GM23338 (cell line): ENCODE measurements around the gene MICAL3. TPM values are rescaled to one million over a fixed set of nuclear protein-coding genes. Genes with fewer than 3 reads are reported as not detected.

Source experiments
- ATAC-seq: fragments of 200-7000 bp; cut with Tn5 transposase; 3 replicates; pipeline ENCODE4 v1.9.1; 2020
- DNase-seq: peaks from one replicate; pipeline ENCODE4 v3.0.0-alpha.2; 2015; ENCODE audit warnings: low spot score
- H2AFZ ChIP-seq: fragments of 200-600 bp; sonication (generic); 2 replicates; pipeline ENCODE4 v1.8.0; 2016; ENCODE audit warnings: antibody characterized with exemption, mild to moderate bottlenecking, moderate library complexity
- H3F3A ChIP-seq: fragments of 200-600 bp; sonication (generic); replicated peaks from 2 replicates; pipeline ENCODE4 v1.8.0; 2017; ENCODE audit warnings: antibody characterized with exemption, mixed run types, low read depth
- H3K27ac ChIP-seq: fragments of 200-600 bp; sonication (generic); 2 replicates; pipeline ENCODE4 v1.6.1; 2016; ENCODE audit warnings: low read depth
- H3K27me3 ChIP-seq: fragments of 200-600 bp; sonication (generic); 2 replicates; pipeline ENCODE4 v1.8.0; 2016; ENCODE audit warnings: mild to moderate bottlenecking, mixed run types, moderate library complexity; ENCODE audit not compliant: insufficient read depth
- H3K36me3 ChIP-seq: fragments of 200-600 bp; sonication (generic); 2 replicates; pipeline ENCODE4 v1.8.0; 2016; ENCODE audit warnings: mild to moderate bottlenecking; ENCODE audit not compliant: insufficient read depth
- H3K4me1 ChIP-seq: fragments of 200-600 bp; sonication (generic); 2 replicates; pipeline ENCODE4 v1.8.0; 2016; ENCODE audit warnings: mild to moderate bottlenecking, moderate library complexity; ENCODE audit not compliant: insufficient read depth
- H3K4me2 ChIP-seq: fragments of 200-600 bp; sonication (generic); 2 replicates; pipeline ENCODE4 v1.7.1; 2017; ENCODE audit warnings: mixed run types
- H3K4me3 ChIP-seq: fragments of 200-600 bp; sonication (generic); 2 replicates; pipeline ENCODE4 v1.6.1; 2016; ENCODE audit warnings: mixed run types
- H3K79me2 ChIP-seq: fragments of 200-600 bp; sonication (generic); replicated peaks from 2 replicates; pipeline ENCODE4 v1.8.0; 2017; ENCODE audit warnings: mild to moderate bottlenecking; ENCODE audit not compliant: insufficient read depth
- H3K9me2 ChIP-seq: fragments of 200-600 bp; sonication (generic); 2 replicates; pipeline ENCODE4 v1.8.0; 2017; ENCODE audit not compliant: insufficient read depth
- H4K20me1 ChIP-seq: fragments of 200-600 bp; sonication (generic); replicated peaks from 2 replicates; pipeline ENCODE4 v1.8.0; 2017; ENCODE audit warnings: mild to moderate bottlenecking; ENCODE audit not compliant: insufficient read depth
- H3K27ac Mint-ChIP-seq: 2 replicates; pipeline ENCODE4 v1.8.0; 2020; ENCODE audit warnings: inconsistent platforms, mild to moderate bottlenecking, moderate library complexity, mixed read lengths
- H3K27me3 Mint-ChIP-seq: 3 replicates; pipeline ENCODE4 v1.8.0; 2022; ENCODE audit warnings: low read depth, mild to moderate bottlenecking, moderate library complexity, mixed read lengths, inconsistent platforms; ENCODE audit not compliant: insufficient read depth, poor library complexity
- H3K36me3 Mint-ChIP-seq: 3 replicates; pipeline ENCODE4 v1.8.0; 2021; ENCODE audit warnings: low read depth, mild to moderate bottlenecking, inconsistent platforms, moderate library complexity, mixed read lengths
- H3K4me1 Mint-ChIP-seq: 3 replicates; pipeline ENCODE4 v1.8.0; 2020; ENCODE audit warnings: mild to moderate bottlenecking, inconsistent platforms, mixed read lengths
- H3K4me3 Mint-ChIP-seq: 3 replicates; pipeline ENCODE4 v1.8.0; 2021; ENCODE audit warnings: moderate library complexity, mild to moderate bottlenecking, inconsistent platforms, mixed read lengths
- H3K9me3 Mint-ChIP-seq: 3 replicates; pipeline ENCODE4 v1.8.0; 2020; ENCODE audit warnings: moderate library complexity, mild to moderate bottlenecking, inconsistent platforms, mixed read lengths
- CREB1 ChIP-seq: fragments of 250-450 bp; sonication (Bioruptor Pico); IDR thresholded peaks from 2 replicates; pipeline ENCODE4 v1.5.0; 2020; ENCODE audit warnings: low read depth, mild to moderate bottlenecking, moderate library complexity
- ETS1 ChIP-seq: IDR thresholded peaks from 2 replicates; pipeline ENCODE4 v1.6.1; 2016; ENCODE audit warnings: antibody characterized with exemption
- EZH2 ChIP-seq: fragments of 200-600 bp; sonication (generic); IDR thresholded peaks from one replicate; pipeline ENCODE4 v1.8.0; 2017; ENCODE audit warnings: antibody characterized with exemption, mild to moderate bottlenecking, low read depth; ENCODE audit not compliant: unreplicated experiment
- EZH2phosphoT487 ChIP-seq: fragments of 200-600 bp; sonication (generic); IDR thresholded peaks from one replicate; pipeline ENCODE4 v1.8.1; 2018; ENCODE audit warnings: antibody characterized with exemption; ENCODE audit not compliant: unreplicated experiment
- JUNB ChIP-seq: IDR thresholded peaks from one replicate; pipeline ENCODE4 v1.6.1; 2016; ENCODE audit warnings: antibody characterized with exemption; ENCODE audit not compliant: unreplicated experiment
- NANOG ChIP-seq: IDR thresholded peaks from 2 replicates; pipeline ENCODE4 v1.6.1; 2016; ENCODE audit warnings: antibody characterized with exemption, borderline replicate concordance
- POLR2AphosphoS5 ChIP-seq: IDR thresholded peaks from 2 replicates; pipeline ENCODE4 v1.6.1; 2016; ENCODE audit warnings: antibody characterized with exemption, low read depth
- REST ChIP-seq: IDR thresholded peaks from one replicate; pipeline ENCODE4 v1.6.1; 2018; ENCODE audit warnings: antibody characterized with exemption; ENCODE audit not compliant: unreplicated experiment
- STAT1 ChIP-seq: IDR thresholded peaks from one replicate; pipeline ENCODE4 v1.6.1; 2016; ENCODE audit warnings: antibody characterized with exemption; ENCODE audit not compliant: unreplicated experiment
- ZNF114 ChIP-seq: fragments of 250-450 bp; sonication (Bioruptor Pico); IDR thresholded peaks from 2 replicates; pipeline ENCODE4 v1.5.0; 2020; ENCODE audit warnings: mild to moderate bottlenecking, moderate library complexity
- ZNF331 ChIP-seq: fragments of 250-450 bp; sonication (Bioruptor Pico); IDR thresholded peaks from 2 replicates; pipeline ENCODE4 v1.5.0; 2020; ENCODE audit warnings: low read depth, mild to moderate bottlenecking, moderate library complexity
- polyA plus RNA-seq: library from polyadenylated mRNA; unstranded; fragments of >200 nt; fragmentation: Nextera tagmentation; extraction: Ambion mirVana; gene quantifications from 2 replicates; pipeline ENCODE4 v1.2.1, GENCODE V29; 2016
- total RNA-seq: library from RNA; depleted of rRNA; stranded (reverse); fragments of >200 nt; shearing (Covaris generic); gene quantifications from 2 replicates; pipeline ENCODE4 v1.2.3, GENCODE V29; 2014
- TF ChIP-seq, protein P1 (sequence below), 2 experiments: fragments of 200-600 bp in 1 of 2; sonication (generic) in 1 of 2; conservative IDR thresholded peaks; 2 replicates each; pipeline versions ENCODE4 v1.5.1 to v1.6.1; 2016 to 2017; ENCODE audit warnings: antibody characterized with exemption in 2 of 2, low read depth in 2 of 2, mild to moderate bottlenecking in 2 of 2, moderate library complexity in 1 of 2
- TF ChIP-seq, protein P2 (sequence below): fragments of 250-450 bp; sonication (Bioruptor Pico); IDR thresholded peaks from 2 replicates; pipeline ENCODE4 v1.5.0; 2020; ENCODE audit warnings: mild to moderate bottlenecking, moderate library complexity

The MICAL3 gene
- total and polyA plus RNA-seq, 2 experiments from 2014 or later = 10.1 to 33.9 TPM

GRCh38 chr22:17753401-17753989 lies 270.9 kb downstream of the MICAL3 start:
- Histone ChIP-seq H3K4me3 (no peak overlapping the region), H3F3A (peaks cover 7% of the 10 kb centered on the region; the same call in 1 of the 2 replicates), H2AFZ (no peak overlapping the region), H3K4me2 (no peak overlapping the region), H3K9me2 (no peaks in the 10 kb centered on the region), H3K79me2 (peaks cover 19% of the 10 kb centered on the region), H4K20me1 (no peaks in the 10 kb centered on the region), H3K27me3 (no peaks in the 10 kb centered on the region), H3K4me1 (no peaks in the 10 kb centered on the region), H3K36me3 (no peaks in the 10 kb centered on the region), H3K27ac (no peak overlapping the region)
- H3K27ac Mint-ChIP-seq = no peak overlapping the region
- no peaks in the 10 kb centered on the region for H3K4me1 Mint-ChIP-seq
- no peak for ATAC-seq
- H3K36me3 Mint-ChIP-seq = peaks cover 3% of the 10 kb centered on the region; the same call in 1 of the 3 replicates
- peaks cover 7% of the 10 kb centered on the region for H3K27me3 Mint-ChIP-seq
- H3K4me3 Mint-ChIP-seq = no peak overlapping the region
- TF ChIP-seq, protein P1, sequence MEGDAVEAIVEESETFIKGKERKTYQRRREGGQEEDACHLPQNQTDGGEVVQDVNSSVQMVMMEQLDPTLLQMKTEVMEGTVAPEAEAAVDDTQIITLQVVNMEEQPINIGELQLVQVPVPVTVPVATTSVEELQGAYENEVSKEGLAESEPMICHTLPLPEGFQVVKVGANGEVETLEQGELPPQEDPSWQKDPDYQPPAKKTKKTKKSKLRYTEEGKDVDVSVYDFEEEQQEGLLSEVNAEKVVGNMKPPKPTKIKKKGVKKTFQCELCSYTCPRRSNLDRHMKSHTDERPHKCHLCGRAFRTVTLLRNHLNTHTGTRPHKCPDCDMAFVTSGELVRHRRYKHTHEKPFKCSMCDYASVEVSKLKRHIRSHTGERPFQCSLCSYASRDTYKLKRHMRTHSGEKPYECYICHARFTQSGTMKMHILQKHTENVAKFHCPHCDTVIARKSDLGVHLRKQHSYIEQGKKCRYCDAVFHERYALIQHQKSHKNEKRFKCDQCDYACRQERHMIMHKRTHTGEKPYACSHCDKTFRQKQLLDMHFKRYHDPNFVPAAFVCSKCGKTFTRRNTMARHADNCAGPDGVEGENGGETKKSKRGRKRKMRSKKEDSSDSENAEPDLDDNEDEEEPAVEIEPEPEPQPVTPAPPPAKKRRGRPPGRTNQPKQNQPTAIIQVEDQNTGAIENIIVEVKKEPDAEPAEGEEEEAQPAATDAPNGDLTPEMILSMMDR (conservative IDR thresholded peaks at IDR 0.05; ENCODE audit: low read depth in 2 of 2) = no peak
- TF ChIP-seq ETS1 = no peak
- TF ChIP-seq NANOG = no peak
- TF ChIP-seq ZNF114 (CRISPR knock-in tag) = no peak
- TF ChIP-seq EZH2phosphoT487 = no peak
- no peak for TF ChIP-seq STAT1
- no peak for TF ChIP-seq ZNF331 (CRISPR knock-in tag)
- no peak for TF ChIP-seq EZH2
- no peak for TF ChIP-seq CREB1 (CRISPR knock-in tag)
- TF ChIP-seq JUNB = no peak
- TF ChIP-seq REST = no peak
- no peak for TF ChIP-seq POLR2AphosphoS5
- TF ChIP-seq, protein P2, sequence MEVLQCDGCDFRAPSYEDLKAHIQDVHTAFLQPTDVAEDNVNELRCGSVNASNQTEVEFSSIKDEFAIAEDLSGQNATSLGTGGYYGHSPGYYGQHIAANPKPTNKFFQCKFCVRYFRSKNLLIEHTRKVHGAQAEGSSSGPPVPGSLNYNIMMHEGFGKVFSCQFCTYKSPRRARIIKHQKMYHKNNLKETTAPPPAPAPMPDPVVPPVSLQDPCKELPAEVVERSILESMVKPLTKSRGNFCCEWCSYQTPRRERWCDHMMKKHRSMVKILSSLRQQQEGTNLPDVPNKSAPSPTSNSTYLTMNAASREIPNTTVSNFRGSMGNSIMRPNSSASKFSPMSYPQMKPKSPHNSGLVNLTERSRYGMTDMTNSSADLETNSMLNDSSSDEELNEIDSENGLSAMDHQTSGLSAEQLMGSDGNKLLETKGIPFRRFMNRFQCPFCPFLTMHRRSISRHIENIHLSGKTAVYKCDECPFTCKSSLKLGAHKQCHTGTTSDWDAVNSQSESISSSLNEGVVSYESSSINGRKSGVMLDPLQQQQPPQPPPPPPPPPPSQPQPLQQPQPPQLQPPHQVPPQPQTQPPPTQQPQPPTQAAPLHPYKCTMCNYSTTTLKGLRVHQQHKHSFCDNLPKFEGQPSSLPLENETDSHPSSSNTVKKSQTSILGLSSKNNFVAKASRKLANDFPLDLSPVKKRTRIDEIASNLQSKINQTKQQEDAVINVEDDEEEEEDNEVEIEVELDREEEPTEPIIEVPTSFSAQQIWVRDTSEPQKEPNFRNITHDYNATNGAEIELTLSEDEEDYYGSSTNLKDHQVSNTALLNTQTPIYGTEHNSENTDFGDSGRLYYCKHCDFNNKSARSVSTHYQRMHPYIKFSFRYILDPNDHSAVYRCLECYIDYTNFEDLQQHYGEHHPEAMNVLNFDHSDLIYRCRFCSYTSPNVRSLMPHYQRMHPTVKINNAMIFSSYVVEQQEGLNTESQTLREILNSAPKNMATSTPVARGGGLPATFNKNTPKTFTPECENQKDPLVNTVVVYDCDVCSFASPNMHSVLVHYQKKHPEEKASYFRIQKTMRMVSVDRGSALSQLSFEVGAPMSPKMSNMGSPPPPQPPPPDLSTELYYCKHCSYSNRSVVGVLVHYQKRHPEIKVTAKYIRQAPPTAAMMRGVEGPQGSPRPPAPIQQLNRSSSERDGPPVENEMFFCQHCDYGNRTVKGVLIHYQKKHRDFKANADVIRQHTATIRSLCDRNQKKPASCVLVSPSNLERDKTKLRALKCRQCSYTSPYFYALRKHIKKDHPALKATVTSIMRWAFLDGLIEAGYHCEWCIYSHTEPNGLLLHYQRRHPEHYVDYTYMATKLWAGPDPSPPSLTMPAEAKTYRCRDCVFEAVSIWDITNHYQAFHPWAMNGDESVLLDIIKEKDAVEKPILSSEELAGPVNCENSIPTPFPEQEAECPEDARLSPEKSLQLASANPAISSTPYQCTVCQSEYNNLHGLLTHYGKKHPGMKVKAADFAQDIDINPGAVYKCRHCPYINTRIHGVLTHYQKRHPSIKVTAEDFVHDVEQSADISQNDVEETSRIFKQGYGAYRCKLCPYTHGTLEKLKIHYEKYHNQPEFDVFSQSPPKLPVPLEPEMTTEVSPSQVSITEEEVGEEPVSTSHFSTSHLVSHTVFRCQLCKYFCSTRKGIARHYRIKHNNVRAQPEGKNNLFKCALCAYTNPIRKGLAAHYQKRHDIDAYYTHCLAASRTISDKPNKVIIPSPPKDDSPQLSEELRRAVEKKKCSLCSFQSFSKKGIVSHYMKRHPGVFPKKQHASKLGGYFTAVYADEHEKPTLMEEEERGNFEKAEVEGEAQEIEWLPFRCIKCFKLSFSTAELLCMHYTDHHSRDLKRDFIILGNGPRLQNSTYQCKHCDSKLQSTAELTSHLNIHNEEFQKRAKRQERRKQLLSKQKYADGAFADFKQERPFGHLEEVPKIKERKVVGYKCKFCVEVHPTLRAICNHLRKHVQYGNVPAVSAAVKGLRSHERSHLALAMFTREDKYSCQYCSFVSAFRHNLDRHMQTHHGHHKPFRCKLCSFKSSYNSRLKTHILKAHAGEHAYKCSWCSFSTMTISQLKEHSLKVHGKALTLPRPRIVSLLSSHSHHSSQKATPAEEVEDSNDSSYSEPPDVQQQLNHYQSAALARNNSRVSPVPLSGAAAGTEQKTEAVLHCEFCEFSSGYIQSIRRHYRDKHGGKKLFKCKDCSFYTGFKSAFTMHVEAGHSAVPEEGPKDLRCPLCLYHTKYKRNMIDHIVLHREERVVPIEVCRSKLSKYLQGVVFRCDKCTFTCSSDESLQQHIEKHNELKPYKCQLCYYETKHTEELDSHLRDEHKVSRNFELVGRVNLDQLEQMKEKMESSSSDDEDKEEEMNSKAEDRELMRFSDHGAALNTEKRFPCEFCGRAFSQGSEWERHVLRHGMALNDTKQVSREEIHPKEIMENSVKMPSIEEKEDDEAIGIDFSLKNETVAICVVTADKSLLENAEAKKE (CRISPR knock-in tag) = no peak
- no peaks in the 10 kb centered on the region for H3K9me3 Mint-ChIP-seq
- no peak for DNase-seq
